Measurements from ENCODE around the gene CNOT1.

Gene CNOT1

GRCh38 chr16:58511933-58512815, 117.5 kb downstream of the CNOT1 start:
- Histone ChIP-seq H3K36me3 (replicated peaks in 1 of 2; ENCODE audit: control insufficient read depth in 2 of 2, insufficient read depth in 2 of 2, low read length in 2 of 2) (peaks cover 3 to 63% of the 10 kb centered on the region in 2 donors), H3K27me3 (ENCODE audit: control insufficient read depth in 3 of 3, insufficient read depth in 3 of 3, low read depth in 1 of 3, low read length in 3 of 3) (no peaks in the 10 kb centered on the region), H3K18ac (ENCODE audit: low read length) (peak overlapping the region; percentile 29), H2BK120ac (ENCODE audit: low read depth, low read length) (no peak overlapping the region), H3K14ac (ENCODE audit: low read length) (peak overlapping the region; percentile 47), H3K79me1 (ENCODE audit: low read depth, low read length) (peaks cover 4% of the 10 kb centered on the region), H2AFZ (ENCODE audit: low read length) (no peak overlapping the region), H3K4me2 (ENCODE audit: insufficient read depth, low read length, poor library complexity, severe bottlenecking) (no peak overlapping the region), H2BK5ac (ENCODE audit: low read length) (peak overlapping the region; percentile 26), H3K4me3 (ENCODE audit: low read length in 2 of 2) (no peak overlapping the region), H3K4ac (ENCODE audit: low read length) (no peak overlapping the region), H2AK5ac (ENCODE audit: low read depth, low read length) (no peak overlapping the region), H3K23ac (ENCODE audit: low read depth, low read length, poor library complexity) (peak overlapping the region; percentile 35), H3K9me3 (replicated peaks in 1 of 2; ENCODE audit: control insufficient read depth in 2 of 2, insufficient read depth in 1 of 2, low read depth in 1 of 2, low read length in 2 of 2) (no peaks in the 10 kb centered on the region), H4K8ac (ENCODE audit: low read depth, low read length) (peak overlapping the region; percentile 66), H3K9ac (ENCODE audit: low read depth, low read length, poor library complexity) (peak overlapping the region; percentile 50), H3K27ac (replicated peaks; ENCODE audit: low read length) (no peak overlapping the region), H2BK12ac (ENCODE audit: low read length) (no peak overlapping the region), H3K4me1 (ENCODE audit: control insufficient read depth in 2 of 2, insufficient read depth in 1 of 2, low read depth in 1 of 2, low read length in 2 of 2) (peaks cover 0 to 9% of the 10 kb centered on the region in 2 donors), H2BK15ac (ENCODE audit: low read length) (no peak overlapping the region), H4K91ac (ENCODE audit: low read depth, low read length, poor library complexity) (no peak overlapping the region)
- WGBS, 2 donors (ENCODE audit: extremely low coverage in 2 of 2, insufficient read length in 2 of 2, insufficient replicate concordance in 1 of 2) = no CpG with 5 or more reads among the region's 17 CpGs
- no peak for DNase-seq (ENCODE audit: low spot score)

GRCh38 chr16:58510776-58511628, 118.6 kb downstream of the CNOT1 start:
- Histone ChIP-seq H3K18ac (ENCODE audit: low read length) (peak overlapping the region; percentile 66), H3K9ac (ENCODE audit: low read depth, low read length, poor library complexity) (peak overlapping the region; percentile 30), H2AFZ (ENCODE audit: low read length) (no peak overlapping the region), H3K27me3 (ENCODE audit: control insufficient read depth in 3 of 3, insufficient read depth in 3 of 3, low read depth in 1 of 3, low read length in 3 of 3) (no peaks in the 10 kb centered on the region), H2AK5ac (ENCODE audit: low read depth, low read length) (no peak overlapping the region), H3K79me1 (ENCODE audit: low read depth, low read length) (peaks cover 3% of the 10 kb centered on the region), H3K4me2 (ENCODE audit: insufficient read depth, low read length, poor library complexity, severe bottlenecking) (no peak overlapping the region), H2BK12ac (ENCODE audit: low read length) (no peak overlapping the region), H3K4ac (ENCODE audit: low read length) (no peak overlapping the region), H3K4me3 (ENCODE audit: low read length in 2 of 2) (no peak overlapping the region), H2BK15ac (ENCODE audit: low read length) (no peak overlapping the region), H3K27ac (replicated peaks; ENCODE audit: low read length) (no peak overlapping the region), H3K36me3 (replicated peaks in 1 of 2; ENCODE audit: control insufficient read depth in 2 of 2, insufficient read depth in 2 of 2, low read length in 2 of 2) (peaks cover 3 to 51% of the 10 kb centered on the region in 2 donors), H3K9me3 (replicated peaks in 1 of 2; ENCODE audit: control insufficient read depth in 2 of 2, insufficient read depth in 1 of 2, low read depth in 1 of 2, low read length in 2 of 2) (no peaks in the 10 kb centered on the region), H4K8ac (ENCODE audit: low read depth, low read length) (no peak overlapping the region), H4K91ac (ENCODE audit: low read depth, low read length, poor library complexity) (no peak overlapping the region), H3K23ac (ENCODE audit: low read depth, low read length, poor library complexity) (peak overlapping the region; percentile 65), H2BK120ac (ENCODE audit: low read depth, low read length) (no peak overlapping the region), H3K14ac (ENCODE audit: low read length) (no peak overlapping the region), H3K4me1 (ENCODE audit: control insufficient read depth in 2 of 2, insufficient read depth in 1 of 2, low read depth in 1 of 2, low read length in 2 of 2) (peaks cover 0 to 3% of the 10 kb centered on the region in 2 donors), H2BK5ac (ENCODE audit: low read length) (no peak overlapping the region)
- no peak for DNase-seq (ENCODE audit: low spot score)
- WGBS, 2 donors (ENCODE audit: extremely low coverage in 2 of 2, insufficient read length in 2 of 2, insufficient replicate concordance in 1 of 2) = no CpG with 5 or more reads among the region's 30 CpGs

- peak overlapping the region; percentile 64 for H3K18ac ChIP-seq (ENCODE audit: low read length)
- H4K91ac ChIP-seq (ENCODE audit: low read depth, low read length, poor library complexity) = no peak overlapping the region
- no peak overlapping the region for H3K9ac ChIP-seq (ENCODE audit: low read depth, low read length, poor library complexity)
- no peaks in the 10 kb centered on the region for H3K9me3 ChIP-seq (replicated peaks in 1 of 2; ENCODE audit: control insufficient read depth in 2 of 2, insufficient read depth in 1 of 2, low read depth in 1 of 2, low read length in 2 of 2)
- H3K4me2 ChIP-seq (ENCODE audit: insufficient read depth, low read length, poor library complexity, severe bottlenecking) = no peak overlapping the region
- no peak overlapping the region for H3K27ac ChIP-seq (replicated peaks; ENCODE audit: low read length)
- H3K27me3 ChIP-seq (ENCODE audit: control insufficient read depth in 3 of 3, insufficient read depth in 3 of 3, low read depth in 1 of 3, low read length in 3 of 3) = no peaks in the 10 kb centered on the region
- H2BK5ac ChIP-seq (ENCODE audit: low read length) = no peak overlapping the region
- no peak overlapping the region for H2BK12ac ChIP-seq (ENCODE audit: low read length)
- H3K4ac ChIP-seq (ENCODE audit: low read length) = no peak overlapping the region
- DNase-seq (ENCODE audit: low spot score) = no peak
- peaks cover 3% of the 10 kb centered on the region for H3K79me1 ChIP-seq (ENCODE audit: low read depth, low read length)
- no peak overlapping the region for H3K4me3 ChIP-seq (ENCODE audit: low read length in 2 of 2)
- H3K4me1 ChIP-seq (ENCODE audit: control insufficient read depth in 2 of 2, insufficient read depth in 1 of 2, low read depth in 1 of 2, low read length in 2 of 2) = peaks cover 0 to 3% of the 10 kb centered on the region in 2 donors
- no peak overlapping the region for H4K8ac ChIP-seq (ENCODE audit: low read depth, low read length)
- no peak overlapping the region for H2BK120ac ChIP-seq (ENCODE audit: low read depth, low read length)
- H3K23ac ChIP-seq (ENCODE audit: low read depth, low read length, poor library complexity) = peak overlapping the region; percentile 65
- no peak overlapping the region for H2AFZ ChIP-seq (ENCODE audit: low read length)
- no peak overlapping the region for H3K14ac ChIP-seq (ENCODE audit: low read length)
- no peak overlapping the region for H2AK5ac ChIP-seq (ENCODE audit: low read depth, low read length)
- no CpG with 5 or more reads among the region's 18 CpGs for WGBS, 2 donors (ENCODE audit: extremely low coverage in 2 of 2, insufficient read length in 2 of 2, insufficient replicate concordance in 1 of 2)
- peaks cover 3 to 46% of the 10 kb centered on the region in 2 donors for H3K36me3 ChIP-seq (replicated peaks in 1 of 2; ENCODE audit: control insufficient read depth in 2 of 2, insufficient read depth in 2 of 2, low read length in 2 of 2)
- no peak overlapping the region for H2BK15ac ChIP-seq (ENCODE audit: low read length)
Observed at GRCh38 chr16:58510097-58510775, 119.4 kb downstream of the CNOT1 start.
